ENCODE measurements around the gene FAM110A. TPM values are rescaled to one million over a fixed set of nuclear protein-coding genes. Genes with fewer than 3 reads are reported as not detected.

Gene FAM110A
- total and polyA plus RNA-seq, 2 of the 8 experiments (the other 6 are each of a cell fraction or from before 2014, with no cell fraction given), result 10.1 to 10.9 TPM

DNA sequence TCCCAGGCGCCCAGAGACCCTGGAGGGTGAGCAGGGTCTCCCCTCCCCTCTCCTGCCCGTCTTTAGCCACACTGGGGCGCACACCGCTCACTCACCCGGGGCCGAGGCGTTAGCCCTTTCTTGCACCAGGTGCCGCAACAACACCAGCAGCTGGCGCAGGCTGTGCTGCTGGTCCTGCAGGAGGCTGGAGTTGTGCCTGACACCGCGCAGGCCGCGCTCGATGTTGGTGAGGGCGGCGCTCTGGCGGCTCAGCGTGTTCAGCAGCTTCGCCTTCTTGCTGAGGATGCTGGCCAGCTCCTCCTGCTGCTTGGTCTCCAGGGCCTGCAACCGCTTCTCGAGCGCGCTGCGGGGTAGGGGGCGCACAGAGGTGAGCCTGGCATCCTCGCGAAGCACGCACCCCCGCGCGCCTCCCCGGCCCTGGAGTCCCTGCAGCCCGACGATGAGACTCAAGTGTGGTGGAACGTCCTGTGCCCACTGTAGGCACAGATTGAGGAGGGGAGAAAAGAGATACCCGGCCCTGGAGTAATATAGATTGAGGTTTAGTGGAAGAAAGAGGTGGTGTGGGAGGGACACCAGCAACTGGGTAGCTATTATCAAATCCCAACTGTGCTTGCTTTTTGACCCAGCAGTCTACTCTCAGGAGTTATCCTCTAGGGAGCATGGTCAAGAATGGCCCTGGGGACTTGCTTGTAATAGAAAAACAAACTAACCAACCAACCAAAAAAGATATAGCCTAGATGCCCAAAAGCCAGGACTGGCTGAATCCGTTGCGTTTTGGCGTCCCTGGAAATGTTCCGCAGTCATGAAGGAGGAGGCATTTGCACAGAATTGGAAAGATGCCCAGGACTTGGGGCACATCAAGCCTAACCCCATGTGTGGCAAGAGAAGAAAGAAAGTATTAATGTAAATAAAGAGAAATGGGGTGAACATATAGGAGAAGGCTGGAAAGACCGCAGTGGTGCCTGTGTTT lies 51.8 kb downstream of the FAM110A start (continued):
- no peak for TF ChIP-seq GTF2F1 (IDR thresholded peaks at IDR 0.05; ENCODE audit: borderline replicate concordance, low read depth, low read length)
- TF ChIP-seq EGR1 (IDR thresholded peaks at IDR 0.05; ENCODE audit: borderline replicate concordance, low read depth, low read length), result no peak
